GM12865 (cell line): ENCODE data around the gene KTI12.
"Not testable (repeated sequence)": the region's sequence is repeated elsewhere in the genome, so short reads cannot be mapped to it uniquely, and the experiment has no call there.

Experiments used
- DNase-seq: peaks from one replicate; pipeline ENCODE4 v3.0.0; 2010; ENCODE audit warnings: low read depth
- H3K4me3 ChIP-seq: 2 replicates; pipeline ENCODE4 v1.5.1; 2011; ENCODE audit warnings: mild to moderate bottlenecking, low read depth, low read length, control low read depth
- TF ChIP-seq, protein P1 (sequence below): IDR thresholded peaks from 2 replicates; pipeline ENCODE4 v1.5.1; 2011; ENCODE audit warnings: low read length, control low read depth, low read depth, inconsistent platforms; ENCODE audit not compliant: insufficient read depth; ENCODE audit errors: missing control alignments

The KTI12 gene

DNA sequence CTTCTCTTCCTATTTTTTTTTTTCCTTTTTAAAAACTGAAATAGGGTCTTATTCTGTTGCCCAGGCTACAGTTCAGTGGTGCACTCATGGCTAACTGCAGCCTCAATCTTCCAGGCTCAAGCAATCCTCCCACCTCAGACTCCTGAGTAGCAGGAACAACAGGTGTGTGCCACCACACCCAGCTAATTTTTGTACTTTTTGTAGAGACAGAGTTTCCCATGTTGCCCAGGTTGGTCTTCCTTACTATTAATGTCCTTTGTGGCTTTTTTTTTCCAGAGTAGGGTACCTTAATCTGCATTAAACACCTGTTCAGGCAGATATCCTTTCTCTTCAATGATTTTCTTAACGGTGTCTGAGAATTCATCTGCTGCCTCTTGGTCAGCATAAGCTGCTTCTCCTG, 4.3 kb upstream of the KTI12 start:
- TF ChIP-seq, protein P1, sequence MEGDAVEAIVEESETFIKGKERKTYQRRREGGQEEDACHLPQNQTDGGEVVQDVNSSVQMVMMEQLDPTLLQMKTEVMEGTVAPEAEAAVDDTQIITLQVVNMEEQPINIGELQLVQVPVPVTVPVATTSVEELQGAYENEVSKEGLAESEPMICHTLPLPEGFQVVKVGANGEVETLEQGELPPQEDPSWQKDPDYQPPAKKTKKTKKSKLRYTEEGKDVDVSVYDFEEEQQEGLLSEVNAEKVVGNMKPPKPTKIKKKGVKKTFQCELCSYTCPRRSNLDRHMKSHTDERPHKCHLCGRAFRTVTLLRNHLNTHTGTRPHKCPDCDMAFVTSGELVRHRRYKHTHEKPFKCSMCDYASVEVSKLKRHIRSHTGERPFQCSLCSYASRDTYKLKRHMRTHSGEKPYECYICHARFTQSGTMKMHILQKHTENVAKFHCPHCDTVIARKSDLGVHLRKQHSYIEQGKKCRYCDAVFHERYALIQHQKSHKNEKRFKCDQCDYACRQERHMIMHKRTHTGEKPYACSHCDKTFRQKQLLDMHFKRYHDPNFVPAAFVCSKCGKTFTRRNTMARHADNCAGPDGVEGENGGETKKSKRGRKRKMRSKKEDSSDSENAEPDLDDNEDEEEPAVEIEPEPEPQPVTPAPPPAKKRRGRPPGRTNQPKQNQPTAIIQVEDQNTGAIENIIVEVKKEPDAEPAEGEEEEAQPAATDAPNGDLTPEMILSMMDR: no peak
- H3K4me3 ChIP-seq: no peak overlapping the region

DNA sequence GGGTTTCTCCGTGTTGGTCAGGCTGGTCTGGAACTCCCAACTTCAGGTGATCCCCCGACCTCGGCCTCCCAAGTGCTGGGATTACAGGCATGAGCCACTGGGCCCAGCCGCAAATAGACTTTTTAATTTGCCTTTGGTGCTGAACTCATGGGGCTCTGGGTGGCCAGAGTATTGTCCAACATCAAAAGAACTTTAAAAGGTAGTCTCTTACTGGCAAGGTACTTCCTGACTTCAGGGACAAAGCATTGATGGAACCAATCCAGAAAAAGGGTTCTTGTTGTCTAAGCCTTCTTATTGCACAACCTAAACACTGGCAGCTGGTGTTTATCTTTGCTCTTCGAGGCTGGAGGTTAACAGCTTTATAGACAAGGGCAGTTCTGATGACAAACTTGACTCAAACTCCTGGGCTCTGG, 3.8 kb upstream of the KTI12 start:
- DNase-seq: no peak
- TF ChIP-seq, protein P1: no peak
- no peak overlapping the region for H3K4me3 ChIP-seq

More for the DNA sequence above, 4.3 kb upstream of the KTI12 start:
- no peak for DNase-seq

DNA sequence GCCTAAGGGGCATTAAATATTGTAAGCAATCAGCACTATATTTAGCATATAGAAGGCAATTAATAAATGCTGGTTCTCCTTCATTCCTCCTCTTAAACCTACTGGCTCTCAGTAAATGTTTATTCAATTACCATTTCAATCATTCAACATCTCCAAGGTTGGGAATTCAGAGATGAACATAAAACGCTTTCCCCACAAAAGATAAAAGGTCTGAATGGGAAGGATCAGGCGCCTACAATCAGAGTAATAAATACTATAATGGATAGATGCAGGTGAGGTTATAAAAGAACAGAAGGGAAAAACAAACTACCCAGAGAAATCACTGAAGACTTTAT, 407 bp upstream of the KTI12 start:
- TF ChIP-seq, protein P1: no peak
- peak overlapping the region; percentile 82 for H3K4me3 ChIP-seq
- no peak for DNase-seq

DNA sequence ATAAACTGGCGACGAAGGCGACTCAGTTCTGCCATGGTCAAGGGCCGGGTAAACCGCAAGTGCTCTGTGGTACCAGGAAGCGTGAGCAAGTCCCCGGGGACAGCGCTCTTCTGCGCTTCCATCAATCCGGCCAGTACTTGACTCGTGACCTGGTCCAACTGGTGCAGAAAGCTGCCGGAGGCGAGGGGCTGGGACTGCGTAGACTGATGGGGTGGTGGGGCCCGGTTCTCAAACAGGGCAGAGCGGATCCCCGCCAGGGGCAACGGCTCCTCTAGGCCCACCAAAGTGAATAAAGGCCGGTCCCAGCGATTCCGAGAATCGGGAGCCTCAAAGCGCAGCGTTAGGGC, 852 bp downstream of the KTI12 start:
- TF ChIP-seq, protein P1: no peak
- DNase-seq: peak; percentile 85
- peak overlapping the region; percentile 82 for H3K4me3 ChIP-seq

DNA sequence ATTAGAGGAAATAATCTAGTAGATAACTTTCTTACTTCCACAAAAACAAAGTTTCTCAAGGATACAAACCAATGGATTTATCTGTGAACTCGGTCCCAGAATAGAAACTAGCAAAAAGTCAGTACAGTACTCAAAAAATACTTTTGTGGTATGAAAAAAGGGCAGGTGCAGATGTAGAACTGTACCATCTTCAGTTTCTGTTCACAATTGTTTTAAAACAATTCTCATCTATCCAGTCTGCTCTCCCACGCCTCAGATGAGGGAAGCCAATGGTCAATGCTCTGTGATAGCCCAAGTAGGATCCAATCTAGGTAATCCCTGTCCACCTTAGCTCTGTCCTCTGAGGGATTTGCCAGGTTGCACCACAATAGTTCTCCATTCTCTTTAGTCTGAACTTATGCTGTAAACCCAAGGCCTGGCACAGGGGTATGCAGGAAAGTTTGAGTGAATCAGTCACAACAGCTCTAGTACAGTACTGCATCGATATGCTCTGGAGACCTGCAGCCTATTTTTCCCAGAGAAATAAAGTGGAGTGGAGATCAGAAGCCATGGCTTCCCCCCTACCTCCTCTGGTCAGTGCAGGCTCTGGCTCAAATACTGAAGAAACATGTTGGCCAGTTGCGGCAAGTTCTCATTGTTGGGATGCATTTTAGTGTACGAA, 1.4 kb downstream of the KTI12 start:
- TF ChIP-seq, protein P1: no peak
- H3K4me3 ChIP-seq: peak overlapping the region; percentile 82

DNA sequence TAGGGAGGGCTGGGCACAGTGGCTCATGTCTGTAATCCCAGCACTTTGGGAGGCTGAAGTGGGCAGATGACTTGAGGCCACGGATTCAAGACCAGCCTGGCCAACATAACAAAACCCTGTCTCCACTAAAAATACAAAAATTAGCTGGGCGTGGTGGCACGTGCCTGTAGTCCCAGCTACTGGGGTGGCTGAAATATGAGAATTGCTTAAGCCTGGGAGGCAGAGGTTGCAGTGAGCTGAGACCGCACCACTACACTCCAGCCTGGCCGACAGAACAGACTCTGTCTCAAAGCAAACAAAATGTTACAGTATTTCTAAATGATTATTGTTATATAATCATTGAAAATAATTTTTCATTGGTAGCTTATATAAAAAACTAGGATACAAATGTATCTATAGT, 4.8 kb downstream of the KTI12 start:
- DNase-seq, H3K4me3 ChIP-seq: not testable (repeated sequence)

More for the DNA sequence above, 1.4 kb downstream of the KTI12 start:
- peak; percentile 58 for DNase-seq

DNA sequence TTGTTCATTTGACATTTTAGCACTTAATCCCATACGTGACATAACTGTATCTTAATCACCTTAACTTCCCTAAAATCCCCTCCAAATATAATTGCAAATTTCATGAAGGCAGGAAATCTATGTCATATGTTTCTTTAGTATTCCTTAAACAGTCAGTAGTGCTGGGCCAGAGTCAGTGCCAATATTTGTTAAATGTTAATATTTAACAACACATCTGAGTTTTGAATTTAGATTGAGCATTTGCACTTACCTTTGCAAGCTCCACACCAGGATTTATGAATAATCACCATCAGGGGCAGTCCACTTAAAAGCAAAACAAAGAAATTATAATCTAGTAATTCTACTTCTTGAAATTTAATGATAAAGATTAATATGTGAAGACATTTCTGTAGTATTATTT, 5.3 kb downstream of the KTI12 start:
- DNase-seq: no peak
- TF ChIP-seq, protein P1: no peak
- no peak overlapping the region for H3K4me3 ChIP-seq
